GM21526 (cell line): ENCODE data around the gene PKP2.

Experiments used
- ATAC-seq: cut with Tn5 transposase; IDR thresholded peaks from one replicate; pipeline ENCODE4 v1.9.1; 2021; ENCODE audit warnings: moderate library complexity; ENCODE audit not compliant: unreplicated experiment, low FRiP score

Gene PKP2

GRCh38 chr12:32821710-32822109 is 74.9 kb downstream of the PKP2 start:
- no peak for ATAC-seq

- ATAC-seq = no peak
These were observed 75.3 kb downstream of the PKP2 start for GRCh38 chr12:32821293-32821692.

- no peak for ATAC-seq
These were observed 76.1 kb downstream of the PKP2 start for GRCh38 chr12:32820376-32820931.

- ATAC-seq = no peak
These were observed 77.2 kb downstream of the PKP2 start for GRCh38 chr12:32819424-32819823.

GRCh38 chr12:32811686-32812392 is 84.7 kb downstream of the PKP2 start:
- ATAC-seq = no peak

- ATAC-seq = no peak
These were observed 86.7 kb downstream of the PKP2 start for GRCh38 chr12:32809846-32810245.

GRCh38 chr12:32809196-32809595 is 87.4 kb downstream of the PKP2 start:
- no peak for ATAC-seq

- no peak for ATAC-seq
These were observed 92.3 kb downstream of the PKP2 start for GRCh38 chr12:32804301-32804700.

- no peak for ATAC-seq
These were observed 95.2 kb downstream of the PKP2 start for GRCh38 chr12:32801269-32801980.

GRCh38 chr12:32794281-32794680 is 102.3 kb downstream of the PKP2 start:
- ATAC-seq = no peak

GRCh38 chr12:32789916-32790315 is 106.7 kb downstream of the PKP2 start:
- no peak for ATAC-seq

- ATAC-seq = no peak
These were observed 107.1 kb downstream of the PKP2 start for GRCh38 chr12:32789446-32789845.

- no peak for ATAC-seq
These were observed 108.2 kb downstream of the PKP2 start for GRCh38 chr12:32788405-32788804.

GRCh38 chr12:32785557-32785956 is 111.0 kb downstream of the PKP2 start:
- ATAC-seq = no peak

GRCh38 chr12:32783029-32783428 is 113.5 kb downstream of the PKP2 start:
- ATAC-seq = no peak

GRCh38 chr12:32780071-32780470 is 116.5 kb downstream of the PKP2 start:
- no peak for ATAC-seq

- ATAC-seq = no peak
These were observed 118.8 kb downstream of the PKP2 start for GRCh38 chr12:32777691-32778175.

- ATAC-seq = no peak
These were observed 119.4 kb downstream of the PKP2 start for GRCh38 chr12:32777159-32777558.

GRCh38 chr12:32776258-32776657 is 120.3 kb downstream of the PKP2 start:
- ATAC-seq = no peak

- no peak for ATAC-seq
These were observed 122.9 kb downstream of the PKP2 start for GRCh38 chr12:32773691-32774090.

GRCh38 chr12:32770141-32770540 is 126.4 kb downstream of the PKP2 start:
- ATAC-seq = no peak

- ATAC-seq = no peak
These were observed 128.1 kb downstream of the PKP2 start for GRCh38 chr12:32768518-32768917.
